ENCODE measurements around the gene CFAP46. TPM values are rescaled to one million over a fixed set of nuclear protein-coding genes. Genes with fewer than 3 reads are reported as not detected.

CFAP46 gene
- total RNA-seq, 1 donor = under 0.01 TPM

GRCh38 chr10:132865851-132866600, 76.3 kb downstream of the CFAP46 start:
- Histone ChIP-seq H3K4me3 (ENCODE audit: insufficient read depth, low read length) (no peak overlapping the region), H3K36me3 (ENCODE audit: insufficient read depth, low read length) (no peaks in the 10 kb centered on the region), H3K4me2 (ENCODE audit: insufficient read depth, low read length) (no peak overlapping the region), H3K4me1 (ENCODE audit: insufficient read depth, low read length) (no peaks in the 10 kb centered on the region), H3K79me2 (ENCODE audit: insufficient read depth, low read length) (no peaks in the 10 kb centered on the region), H3K27ac (ENCODE audit: low read depth, low read length) (no peak overlapping the region), H3K27me3 (ENCODE audit: insufficient read depth, low read length) (peaks cover 8% of the 10 kb centered on the region), H4K20me1 (ENCODE audit: insufficient read depth, low read length) (no peaks in the 10 kb centered on the region), H2AFZ (ENCODE audit: low read length) (no peak overlapping the region), H3K9me3 (ENCODE audit: low read depth, low read length) (no peaks in the 10 kb centered on the region)
- TF ChIP-seq CTCF (IDR thresholded peaks at IDR 0.05; ENCODE audit: extremely low read depth, low read depth, low read length) = no peak
- no peak for DNase-seq (ENCODE audit: insufficient read length, low spot score, missing footprints)

- TF ChIP-seq CTCF (IDR thresholded peaks at IDR 0.05; ENCODE audit: extremely low read depth, low read depth, low read length) = no peak
- no peaks in the 10 kb centered on the region for H3K9me3 ChIP-seq (ENCODE audit: low read depth, low read length)
Measured at GRCh38 chr10:132865171-132865631, 77.2 kb downstream of the CFAP46 start.

GRCh38 chr10:132862485-132863420, 79.6 kb downstream of the CFAP46 start:
- Histone ChIP-seq H4K20me1 (ENCODE audit: insufficient read depth, low read length) (no peaks in the 10 kb centered on the region), H3K4me1 (ENCODE audit: insufficient read depth, low read length) (no peaks in the 10 kb centered on the region), H3K27ac (ENCODE audit: low read depth, low read length) (no peak overlapping the region), H3K4me3 (ENCODE audit: insufficient read depth, low read length) (no peak overlapping the region), H3K27me3 (ENCODE audit: insufficient read depth, low read length) (peaks cover 14% of the 10 kb centered on the region), H3K36me3 (ENCODE audit: insufficient read depth, low read length) (no peaks in the 10 kb centered on the region), H2AFZ (ENCODE audit: low read length) (no peak overlapping the region), H3K79me2 (ENCODE audit: insufficient read depth, low read length) (no peaks in the 10 kb centered on the region), H3K4me2 (ENCODE audit: insufficient read depth, low read length) (no peak overlapping the region), H3K9me3 (ENCODE audit: low read depth, low read length) (no peaks in the 10 kb centered on the region)
- no peak for DNase-seq (ENCODE audit: insufficient read length, low spot score, missing footprints)
- no peak for TF ChIP-seq CTCF (IDR thresholded peaks at IDR 0.05; ENCODE audit: extremely low read depth, low read depth, low read length)

More at GRCh38 chr10:132865171-132865631, 77.2 kb downstream of the CFAP46 start:
- DNase-seq (ENCODE audit: insufficient read length, low spot score, missing footprints) = no peak
- H2AFZ ChIP-seq (ENCODE audit: low read length) = no peak overlapping the region
- H3K4me2 ChIP-seq (ENCODE audit: insufficient read depth, low read length) = no peak overlapping the region
- no peaks in the 10 kb centered on the region for H3K4me1 ChIP-seq (ENCODE audit: insufficient read depth, low read length)
- no peaks in the 10 kb centered on the region for H3K36me3 ChIP-seq (ENCODE audit: insufficient read depth, low read length)
- peaks cover 14% of the 10 kb centered on the region for H3K27me3 ChIP-seq (ENCODE audit: insufficient read depth, low read length)
- no peaks in the 10 kb centered on the region for H3K79me2 ChIP-seq (ENCODE audit: insufficient read depth, low read length)
- H4K20me1 ChIP-seq (ENCODE audit: insufficient read depth, low read length) = no peaks in the 10 kb centered on the region
- no peak overlapping the region for H3K4me3 ChIP-seq (ENCODE audit: insufficient read depth, low read length)
- no peak overlapping the region for H3K27ac ChIP-seq (ENCODE audit: low read depth, low read length)
